CD4-positive, alpha-beta T cell treated with Interleukin-4 for 4 hours (primary cell): Measurements from ENCODE around the gene HIRIP3.
"Not testable (repeated sequence)": the region's sequence is repeated elsewhere in the genome, so short reads cannot be mapped to it uniquely, and the experiment has no call there.

Experiments
- DNase-seq: peaks from one replicate; pipeline ENCODE4 v3.0.0-alpha.2; 2020

Gene HIRIP3

DNA sequence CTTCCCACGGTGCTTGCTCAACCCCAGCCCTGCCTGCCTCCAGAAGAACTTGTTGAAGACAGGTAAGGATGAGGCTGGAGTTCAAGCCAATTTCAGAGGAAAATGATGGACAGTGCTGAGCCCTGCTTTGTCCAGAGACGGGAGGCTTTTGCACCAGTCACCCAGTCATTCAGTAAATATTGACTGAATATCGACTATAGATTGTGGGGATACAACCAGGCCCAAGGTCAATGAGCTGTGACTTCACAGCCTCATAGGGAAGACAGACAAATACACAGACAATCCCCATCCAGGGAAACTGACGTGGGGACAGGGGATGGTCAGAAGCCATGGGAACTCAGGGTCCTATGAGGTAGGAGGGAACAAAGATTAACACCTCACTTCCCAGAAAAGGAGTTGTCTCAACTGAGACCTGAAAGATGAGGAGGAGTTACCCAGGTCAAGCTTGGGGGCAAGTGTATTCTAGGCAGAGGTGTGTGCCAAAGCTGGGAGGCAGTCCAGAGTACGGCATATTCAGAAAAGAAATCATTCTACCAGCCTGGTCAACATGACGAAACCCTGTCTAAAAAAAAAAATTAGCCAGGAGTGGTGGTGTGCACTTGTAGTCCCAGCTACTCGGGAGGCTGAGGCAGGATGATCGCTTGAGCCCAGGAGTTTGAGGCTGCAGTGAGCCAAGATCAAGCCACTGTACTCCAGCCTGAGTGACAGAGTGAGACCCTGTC lies 21.3 kb upstream of the HIRIP3 start:
- DNase-seq, result no peak

DNA sequence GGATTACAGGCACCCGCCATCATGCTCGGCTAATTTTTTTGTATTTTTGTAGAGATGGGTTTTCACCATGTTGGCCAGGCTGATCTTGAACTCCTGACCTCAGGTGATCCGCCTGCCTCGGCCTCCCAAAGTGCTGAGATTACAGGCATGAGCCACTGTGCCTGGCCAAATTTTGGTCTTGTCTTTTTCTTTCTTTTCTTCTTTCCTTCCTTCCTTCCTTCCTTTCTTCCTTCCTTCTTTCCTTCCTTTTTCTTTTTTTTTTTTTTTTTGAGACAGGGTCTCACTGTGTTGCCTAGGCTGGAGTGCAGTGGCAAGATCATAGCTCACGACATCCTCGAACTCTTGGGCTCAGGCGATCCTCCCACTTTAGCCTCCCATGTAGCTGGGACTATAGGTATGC lies 20.0 kb upstream of the HIRIP3 start:
- DNase-seq, result not testable (repeated sequence)

GRCh38 chr16:30012598-30012997 lies 17.2 kb upstream of the HIRIP3 start:
- not testable (repeated sequence) for DNase-seq

DNA sequence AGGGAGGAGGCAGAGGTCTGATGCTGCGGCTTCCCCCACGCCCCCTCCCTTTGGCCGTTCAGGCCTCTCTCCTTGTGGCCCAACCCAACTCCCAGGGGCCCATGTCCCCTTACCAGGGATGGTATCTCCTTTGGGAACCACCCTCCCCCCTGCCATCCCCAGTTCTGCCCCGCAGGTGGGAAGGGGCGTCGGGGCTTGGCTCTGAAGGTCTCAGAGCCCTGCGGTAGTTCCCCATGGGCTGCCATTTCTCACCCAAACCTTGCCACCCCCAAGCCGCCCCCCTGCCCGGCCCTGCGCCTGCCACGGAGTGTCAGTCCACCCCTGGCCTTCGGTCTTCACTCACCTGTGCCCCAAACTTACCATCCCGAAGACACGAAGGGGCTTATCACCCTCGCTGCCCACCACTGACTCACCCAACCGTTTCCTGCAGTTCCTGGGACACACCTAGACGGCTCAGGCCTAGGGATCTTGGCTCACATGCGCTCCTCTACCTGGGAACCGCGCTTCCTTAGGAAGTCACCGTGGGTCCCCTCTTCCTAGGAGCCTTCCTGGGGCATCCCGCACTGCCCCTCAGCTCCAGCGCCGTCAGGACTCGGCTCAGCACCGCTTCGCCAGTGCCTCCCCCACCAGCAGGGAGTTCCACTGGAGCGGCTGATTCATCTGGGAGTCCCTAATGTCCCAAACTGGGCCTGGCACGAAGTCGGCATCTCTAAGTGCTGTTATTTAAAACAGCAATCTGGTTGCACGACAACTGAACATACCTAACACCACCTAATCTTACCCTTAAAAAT lies 16.5 kb upstream of the HIRIP3 start:
- DNase-seq, result no peak

GRCh38 chr16:30010844-30011713 lies 15.7 kb upstream of the HIRIP3 start, which contains the start of gene DOC2A:
DOC2A (minus strand) TSS chr16:30011027; CDS start chr16:30010222, 805 bp downstream.
- no peak for DNase-seq

- no peak for DNase-seq
Measured at GRCh38 chr16:30009990-30010843, 14.8 kb upstream of the HIRIP3 start.

GRCh38 chr16:30009085-30009862 lies 13.9 kb upstream of the HIRIP3 start:
- no peak for DNase-seq

- no peak for DNase-seq
Measured at GRCh38 chr16:30007378-30007895, 12.0 kb upstream of the HIRIP3 start.

- DNase-seq, result no peak
Measured at GRCh38 chr16:30006659-30007377, 11.4 kb upstream of the HIRIP3 start.

GRCh38 chr16:30006095-30006473 lies 10.7 kb upstream of the HIRIP3 start:
- no peak for DNase-seq

- peak; percentile 42 for DNase-seq
Measured at GRCh38 chr16:30005341-30006094, 10.1 kb upstream of the HIRIP3 start.

DNA sequence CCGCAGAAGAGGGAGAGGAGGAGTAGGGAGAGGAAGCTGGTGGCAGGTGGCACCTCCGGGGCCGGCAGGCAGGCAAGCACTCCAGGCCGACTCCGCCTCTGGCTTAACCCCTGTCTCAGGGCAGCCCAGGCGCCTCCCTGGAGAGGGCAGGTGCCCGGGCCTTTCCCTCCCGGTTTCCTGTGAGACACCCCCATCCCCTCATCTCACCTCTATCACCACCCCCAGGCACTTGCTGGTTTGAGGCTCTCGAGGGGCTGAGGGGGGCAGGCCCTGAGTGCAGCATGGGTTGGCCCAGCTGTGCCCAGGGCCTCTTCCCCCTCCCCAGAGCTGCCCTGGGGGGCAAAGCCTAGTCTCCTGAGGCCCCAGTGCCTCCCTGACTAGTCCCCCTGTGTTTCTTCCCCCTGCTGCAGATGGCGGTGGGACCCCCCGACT lies 9.4 kb upstream of the HIRIP3 start:
- no peak for DNase-seq

- no peak for DNase-seq
Measured at GRCh38 chr16:30004424-30004776, 9.0 kb upstream of the HIRIP3 start.

DNA sequence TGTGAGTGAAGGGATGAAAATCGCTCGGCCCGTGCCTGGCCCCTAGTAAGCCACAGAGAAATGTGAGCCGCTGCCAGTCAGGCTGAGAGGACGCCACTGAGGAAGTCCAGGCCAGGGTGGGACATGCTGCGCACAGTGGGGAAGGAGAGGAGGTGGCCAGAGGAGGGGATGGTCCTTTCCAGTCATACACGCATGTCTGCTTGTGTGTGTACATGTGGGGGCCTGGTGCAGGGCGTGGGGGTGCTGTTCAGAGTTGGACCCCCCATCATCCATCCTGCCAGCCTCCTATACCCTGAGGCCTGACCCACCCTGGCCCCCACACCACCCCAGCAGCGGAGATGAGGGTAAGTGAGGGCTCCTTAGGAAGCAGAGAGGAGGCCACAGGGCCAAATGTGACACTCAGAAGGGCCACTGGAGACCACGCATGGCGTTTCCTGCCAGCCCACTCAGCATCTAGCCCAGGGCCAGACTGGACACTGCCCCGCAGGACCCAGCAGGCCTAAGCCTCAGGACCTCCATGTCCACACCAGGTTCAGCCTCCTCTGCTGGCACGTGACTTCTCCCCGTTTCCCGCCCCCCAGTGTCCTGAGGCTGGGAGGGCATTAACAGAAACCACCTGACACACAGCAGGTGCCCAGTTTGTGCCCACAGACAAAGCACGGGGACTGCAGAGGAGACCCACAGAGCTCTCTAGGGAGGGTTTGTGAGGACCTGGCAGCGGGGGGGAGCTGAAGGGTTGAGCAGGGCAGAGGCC lies 8.4 kb upstream of the HIRIP3 start:
- no peak for DNase-seq

- no peak for DNase-seq
Measured at GRCh38 chr16:30002614-30003346, 7.4 kb upstream of the HIRIP3 start.

DNA sequence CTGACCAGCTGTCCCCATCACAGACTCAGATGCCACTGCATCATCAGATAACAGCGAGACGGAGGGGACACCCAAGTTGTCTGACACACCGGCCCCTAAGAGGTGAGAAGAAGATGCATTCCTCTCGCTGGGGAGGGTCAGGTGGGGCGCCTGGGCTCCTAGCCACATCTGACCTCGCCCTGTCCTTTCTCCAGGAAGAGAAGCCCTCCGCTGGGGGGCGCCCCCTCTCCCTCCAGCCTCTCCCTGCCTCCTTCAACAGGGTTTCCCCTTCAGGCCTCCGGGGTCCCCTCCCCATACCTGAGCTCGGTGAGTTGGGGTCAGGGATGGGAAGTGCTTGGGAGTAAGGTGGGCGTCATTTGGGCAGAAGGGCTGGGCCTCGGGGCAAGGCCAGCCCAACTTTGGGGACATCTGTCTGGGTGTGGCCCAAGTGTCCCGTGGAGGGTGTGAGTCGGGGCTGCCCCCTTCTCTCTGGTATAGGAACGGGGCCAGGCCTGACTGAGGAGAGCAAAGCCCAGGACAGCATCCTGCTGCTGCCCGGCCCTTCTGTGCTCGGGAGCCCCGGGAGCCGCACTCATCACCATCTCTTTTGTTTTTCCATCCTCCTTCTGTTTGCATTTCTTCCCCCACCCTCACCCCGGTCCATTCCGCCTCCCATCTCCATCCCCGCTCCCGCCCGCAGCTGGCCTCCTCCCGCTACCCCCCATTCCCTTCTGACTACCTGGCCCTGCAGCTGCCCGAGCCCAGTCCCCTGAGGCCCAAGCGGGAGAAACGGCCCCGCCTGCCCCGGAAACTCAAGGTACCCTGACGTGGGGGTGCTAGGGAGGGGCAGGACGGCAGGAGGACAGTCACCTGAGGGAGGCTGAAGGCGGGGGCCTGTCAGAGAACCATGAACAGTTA lies 5.6 kb upstream of the HIRIP3 start:
- no peak for DNase-seq

DNA sequence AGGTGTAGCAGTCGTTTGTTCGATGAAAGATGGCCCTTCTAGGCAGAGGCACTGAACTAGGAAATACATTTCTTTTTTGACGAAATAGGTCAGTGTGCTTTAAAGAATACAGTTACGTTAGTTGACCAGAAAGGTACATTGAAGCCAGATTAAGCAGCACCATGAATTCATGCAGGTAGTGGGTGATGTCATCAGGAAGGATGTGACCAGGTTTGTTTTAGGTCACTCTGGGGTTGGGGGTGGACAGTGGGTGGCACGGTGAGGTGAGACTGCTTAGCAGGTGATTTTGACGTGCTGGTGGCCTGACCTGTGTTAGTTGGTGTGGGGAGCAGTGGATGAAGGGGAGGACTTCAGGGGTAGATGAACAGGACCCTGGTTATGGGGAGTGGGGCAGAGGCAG lies 4.2 kb upstream of the HIRIP3 start:
- no peak for DNase-seq
